GM12873 (cell line): ENCODE measurements around the gene FGF18.

Experiments
- TF ChIP-seq, protein P1 (sequence below): IDR thresholded peaks from 2 replicates; pipeline ENCODE4 v1.5.1; 2012; ENCODE audit warnings: low read depth, mild to moderate bottlenecking, moderate library complexity, low read length, control low read depth; ENCODE audit not compliant: insufficient read depth; ENCODE audit errors: missing control alignments

Gene FGF18

DNA sequence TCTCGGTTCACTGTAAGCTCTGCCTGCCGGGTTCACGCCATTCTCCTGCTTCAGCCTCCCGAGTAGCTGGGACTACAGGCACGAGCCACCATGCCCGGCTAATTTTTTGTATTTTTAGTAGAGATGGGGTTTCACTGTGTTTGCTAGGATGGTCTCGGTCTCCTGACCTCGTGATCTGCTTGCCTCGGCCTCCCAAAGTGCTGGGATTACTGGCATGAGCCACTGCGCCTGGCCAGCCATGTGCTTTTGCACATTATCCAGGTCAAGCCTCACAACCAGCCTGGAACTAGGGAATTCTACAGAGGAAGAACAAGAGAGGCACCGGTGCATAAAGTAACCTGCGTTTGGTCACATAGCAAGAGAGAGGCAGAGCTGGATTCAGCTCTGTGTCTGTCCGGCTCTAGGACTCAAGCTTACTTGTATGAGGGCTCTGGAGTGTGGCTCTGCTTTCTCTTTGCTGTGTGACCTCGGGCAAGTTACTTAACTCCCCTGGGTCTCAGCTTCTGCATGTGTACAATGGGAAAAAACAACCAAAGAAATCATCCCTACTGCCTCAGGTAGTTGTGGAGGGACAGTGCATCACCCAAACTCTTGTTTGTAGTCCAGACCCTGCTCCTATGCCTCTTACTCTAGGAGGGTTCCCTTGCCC lies 6.3 kb downstream of the FGF18 start:
- TF ChIP-seq, protein P1, sequence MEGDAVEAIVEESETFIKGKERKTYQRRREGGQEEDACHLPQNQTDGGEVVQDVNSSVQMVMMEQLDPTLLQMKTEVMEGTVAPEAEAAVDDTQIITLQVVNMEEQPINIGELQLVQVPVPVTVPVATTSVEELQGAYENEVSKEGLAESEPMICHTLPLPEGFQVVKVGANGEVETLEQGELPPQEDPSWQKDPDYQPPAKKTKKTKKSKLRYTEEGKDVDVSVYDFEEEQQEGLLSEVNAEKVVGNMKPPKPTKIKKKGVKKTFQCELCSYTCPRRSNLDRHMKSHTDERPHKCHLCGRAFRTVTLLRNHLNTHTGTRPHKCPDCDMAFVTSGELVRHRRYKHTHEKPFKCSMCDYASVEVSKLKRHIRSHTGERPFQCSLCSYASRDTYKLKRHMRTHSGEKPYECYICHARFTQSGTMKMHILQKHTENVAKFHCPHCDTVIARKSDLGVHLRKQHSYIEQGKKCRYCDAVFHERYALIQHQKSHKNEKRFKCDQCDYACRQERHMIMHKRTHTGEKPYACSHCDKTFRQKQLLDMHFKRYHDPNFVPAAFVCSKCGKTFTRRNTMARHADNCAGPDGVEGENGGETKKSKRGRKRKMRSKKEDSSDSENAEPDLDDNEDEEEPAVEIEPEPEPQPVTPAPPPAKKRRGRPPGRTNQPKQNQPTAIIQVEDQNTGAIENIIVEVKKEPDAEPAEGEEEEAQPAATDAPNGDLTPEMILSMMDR: no peak

DNA sequence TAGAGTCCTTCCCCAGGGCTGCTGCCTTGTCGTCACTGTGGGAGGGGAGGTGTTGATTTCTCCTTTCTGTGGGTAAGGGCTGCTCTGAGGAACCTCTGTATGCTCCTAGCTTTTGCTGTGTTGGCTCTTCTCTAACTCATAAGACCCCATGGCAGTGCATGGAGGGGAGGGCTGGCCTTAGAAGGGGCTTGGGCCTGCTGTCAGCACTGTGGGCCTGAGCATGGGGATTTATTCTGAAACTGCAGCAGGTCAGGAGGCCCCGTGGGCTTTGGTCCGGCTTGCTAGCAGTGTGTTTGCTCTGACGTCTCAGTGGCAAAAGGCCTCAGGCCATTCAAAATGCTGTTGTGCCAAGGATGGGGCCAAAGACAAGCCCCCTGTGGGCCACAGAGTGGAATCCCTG lies 6.8 kb downstream of the FGF18 start:
- TF ChIP-seq, protein P1: no peak

DNA sequence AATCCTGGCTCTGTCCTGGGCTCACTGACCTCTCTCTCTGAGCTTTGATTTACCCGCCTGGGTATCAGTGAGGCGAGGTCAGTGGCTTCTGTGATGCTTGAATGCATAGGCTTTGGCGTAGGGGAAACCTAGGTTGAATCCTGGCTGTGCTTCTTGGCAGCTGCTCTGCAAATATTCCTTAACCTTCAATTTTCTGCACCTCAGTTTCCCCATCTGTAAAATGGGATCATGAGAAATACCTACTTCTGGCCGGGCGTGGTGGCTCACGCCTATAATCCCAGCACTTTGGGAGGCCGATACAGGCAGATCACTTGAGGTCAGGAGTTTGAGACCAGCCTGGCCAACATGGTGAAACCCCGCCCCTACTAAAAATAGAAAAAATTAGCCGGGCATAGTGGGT lies 7.2 kb downstream of the FGF18 start:
- TF ChIP-seq, protein P1: no peak

DNA sequence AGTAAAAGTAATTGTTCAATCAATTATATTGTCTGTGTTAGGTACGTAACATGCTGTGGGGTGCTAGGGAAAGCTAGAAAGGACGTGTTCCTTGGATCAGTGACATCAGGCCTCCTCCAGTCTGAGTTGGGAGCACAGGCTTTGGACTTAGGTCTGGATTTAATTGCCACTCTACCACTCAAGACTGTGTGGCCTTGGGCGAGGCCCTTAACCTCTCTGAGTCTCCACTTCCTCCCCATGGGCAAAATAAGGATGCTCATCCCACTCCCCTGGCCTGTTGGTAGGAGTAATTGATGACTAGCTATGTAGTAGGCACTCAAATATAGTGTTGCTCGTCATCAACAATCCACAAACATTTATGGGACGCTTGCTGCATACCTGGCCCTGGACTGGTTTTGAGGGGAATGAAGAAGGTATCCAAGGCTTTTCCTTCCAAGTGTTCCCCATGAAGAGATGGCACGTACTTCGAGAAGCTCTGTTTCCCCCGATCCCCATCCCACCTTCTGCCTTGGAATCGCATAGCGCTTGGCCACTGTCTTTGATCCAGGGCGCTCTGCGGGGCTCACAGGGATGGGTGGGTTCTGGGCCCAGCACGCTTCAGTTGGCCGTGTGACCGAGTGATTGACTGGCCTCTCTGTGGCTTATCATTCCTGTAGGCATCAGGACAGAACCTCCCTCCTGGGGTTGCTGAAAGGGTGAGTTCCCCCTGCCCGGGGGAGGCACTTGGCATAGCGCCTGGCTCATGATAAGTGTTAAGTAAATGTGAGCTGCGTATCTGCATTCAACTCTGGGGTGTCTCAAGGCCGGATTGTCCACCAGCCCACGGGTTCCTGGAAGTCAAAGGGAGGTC lies 8.1 kb downstream of the FGF18 start:
- TF ChIP-seq, protein P1: no peak

DNA sequence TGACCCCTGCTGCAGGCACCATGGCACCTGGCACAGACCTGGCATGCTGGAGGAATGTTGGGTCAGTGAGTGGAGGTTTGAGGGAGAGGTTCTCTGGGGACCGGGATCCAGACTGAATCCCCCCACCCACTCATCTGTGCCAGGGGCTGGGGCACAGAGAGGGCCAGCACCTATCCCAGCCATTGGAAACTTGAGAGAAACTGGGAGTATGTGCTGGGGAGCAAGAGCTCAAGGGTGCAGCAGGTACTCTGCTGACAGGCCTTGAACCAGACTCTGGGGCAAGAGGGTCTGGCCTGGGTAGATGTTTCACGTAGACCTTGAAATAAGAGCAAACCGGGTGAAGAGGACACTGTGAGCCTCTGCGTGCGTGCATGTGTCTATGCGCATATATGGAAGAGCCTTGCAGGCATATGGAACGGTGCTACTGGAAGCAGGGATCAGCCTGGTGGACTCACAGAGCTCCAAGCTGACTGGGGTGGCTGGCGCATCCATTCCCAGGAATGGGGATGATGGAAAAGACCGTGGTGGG lies 8.8 kb downstream of the FGF18 start:
- TF ChIP-seq, protein P1: no peak

DNA sequence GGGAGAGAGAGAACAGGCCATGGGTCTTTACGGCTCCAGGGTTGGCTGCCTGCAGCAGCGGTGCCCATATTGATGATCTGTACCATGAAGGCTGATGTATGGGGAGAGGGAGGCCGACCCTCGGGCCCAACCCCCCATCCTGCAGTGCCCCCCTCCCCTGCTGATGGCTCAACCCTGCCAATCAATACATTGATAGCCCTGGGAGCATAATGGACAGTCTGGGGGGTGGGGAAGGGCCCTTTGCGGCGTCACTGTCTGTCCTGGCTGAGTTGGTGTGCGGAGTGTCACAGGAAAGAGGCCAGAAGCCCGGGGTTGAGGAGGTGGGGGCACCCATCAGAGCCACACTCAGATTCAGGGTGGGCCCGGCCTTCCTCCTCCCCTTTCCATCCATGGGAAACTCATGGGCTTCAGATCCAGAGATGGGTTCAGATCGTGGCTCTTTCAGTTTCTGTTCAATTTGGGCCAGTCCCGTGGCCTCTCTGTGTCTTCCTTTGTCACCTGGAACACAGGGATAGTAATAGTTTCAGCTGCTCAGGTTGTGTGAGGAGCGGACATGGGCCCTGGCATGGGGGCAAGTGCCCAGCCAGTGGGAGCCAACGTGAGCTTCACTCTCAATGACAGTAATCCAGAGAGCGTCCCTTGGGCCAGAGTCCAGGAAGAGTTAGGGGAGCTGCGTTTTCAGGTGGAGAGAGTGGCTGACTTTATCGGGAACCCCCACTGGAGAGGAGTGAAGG lies 9.5 kb downstream of the FGF18 start:
- TF ChIP-seq, protein P1: no peak

DNA sequence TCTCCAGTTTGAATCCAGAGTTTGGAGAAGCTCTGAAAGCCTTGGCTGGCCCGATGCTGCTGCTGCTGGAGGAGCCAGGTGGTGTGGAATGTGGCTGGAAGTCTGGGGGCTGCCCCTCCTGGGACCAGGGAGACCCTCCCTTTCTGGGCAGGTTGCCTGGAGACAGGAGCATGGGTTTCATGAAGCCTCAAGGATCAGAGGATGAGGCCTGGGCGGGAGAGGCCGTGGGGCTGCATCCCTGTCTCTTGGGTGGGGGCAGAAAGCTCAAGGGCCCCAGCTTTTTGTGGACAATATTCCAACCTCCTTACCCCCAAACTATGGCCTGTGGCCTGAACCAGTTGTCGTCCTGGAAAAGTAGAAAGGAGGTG lies 10.1 kb downstream of the FGF18 start:
- TF ChIP-seq, protein P1: no peak
